Measurements from ENCODE around the gene UNC45A. TPM values are rescaled to one million over a fixed set of nuclear protein-coding genes. Genes with fewer than 3 reads are reported as not detected.

UNC45A gene
- total and polyA plus RNA-seq, 10 donors, result 32.2 to 59.5 (median 42.3) TPM

- intact Hi-C loops (cut with DNase I; ENCODE audit: low total_unique reads), result no loop called here
- TF ChIP-seq, protein P1, sequence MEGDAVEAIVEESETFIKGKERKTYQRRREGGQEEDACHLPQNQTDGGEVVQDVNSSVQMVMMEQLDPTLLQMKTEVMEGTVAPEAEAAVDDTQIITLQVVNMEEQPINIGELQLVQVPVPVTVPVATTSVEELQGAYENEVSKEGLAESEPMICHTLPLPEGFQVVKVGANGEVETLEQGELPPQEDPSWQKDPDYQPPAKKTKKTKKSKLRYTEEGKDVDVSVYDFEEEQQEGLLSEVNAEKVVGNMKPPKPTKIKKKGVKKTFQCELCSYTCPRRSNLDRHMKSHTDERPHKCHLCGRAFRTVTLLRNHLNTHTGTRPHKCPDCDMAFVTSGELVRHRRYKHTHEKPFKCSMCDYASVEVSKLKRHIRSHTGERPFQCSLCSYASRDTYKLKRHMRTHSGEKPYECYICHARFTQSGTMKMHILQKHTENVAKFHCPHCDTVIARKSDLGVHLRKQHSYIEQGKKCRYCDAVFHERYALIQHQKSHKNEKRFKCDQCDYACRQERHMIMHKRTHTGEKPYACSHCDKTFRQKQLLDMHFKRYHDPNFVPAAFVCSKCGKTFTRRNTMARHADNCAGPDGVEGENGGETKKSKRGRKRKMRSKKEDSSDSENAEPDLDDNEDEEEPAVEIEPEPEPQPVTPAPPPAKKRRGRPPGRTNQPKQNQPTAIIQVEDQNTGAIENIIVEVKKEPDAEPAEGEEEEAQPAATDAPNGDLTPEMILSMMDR (IDR thresholded peaks at IDR 0.05 in 8 of 11, conservative IDR thresholded peaks at IDR 0.05 in 3 of 11), result no peak
- TF ChIP-seq POLR2A (IDR thresholded peaks at IDR 0.05), result no peak
- no peak for TF ChIP-seq POLR2AphosphoS5 (IDR thresholded peaks at IDR 0.05)
- H3K27me3 ChIP-seq (replicated peaks in 1 of 7), result no peaks in the 10 kb centered on the region
- peaks cover 17 to 100% (median 98%) of the 10 kb centered on the region in 6 donors for H3K36me3 ChIP-seq
- H3K4me1 ChIP-seq, result peaks cover 0 to 81% (median 18%) of the 10 kb centered on the region in 6 donors
- no peaks in the 10 kb centered on the region for H3K9me3 ChIP-seq
- H3K27ac ChIP-seq, result peak overlapping the region in 3 of 8 donors; percentile 90 to 93 (median 91)
- 93 to 99% (median 95%) methylated on average over 7 of the region's 7 CpGs for WGBS, 5 donors
- H3K4me3 ChIP-seq, result no peak overlapping the region
- peak; percentile 62 for DNase-seq
These were observed 22.4 kb upstream of the UNC45A start for GRCh38 chr15:90912770-90913075.

DNA sequence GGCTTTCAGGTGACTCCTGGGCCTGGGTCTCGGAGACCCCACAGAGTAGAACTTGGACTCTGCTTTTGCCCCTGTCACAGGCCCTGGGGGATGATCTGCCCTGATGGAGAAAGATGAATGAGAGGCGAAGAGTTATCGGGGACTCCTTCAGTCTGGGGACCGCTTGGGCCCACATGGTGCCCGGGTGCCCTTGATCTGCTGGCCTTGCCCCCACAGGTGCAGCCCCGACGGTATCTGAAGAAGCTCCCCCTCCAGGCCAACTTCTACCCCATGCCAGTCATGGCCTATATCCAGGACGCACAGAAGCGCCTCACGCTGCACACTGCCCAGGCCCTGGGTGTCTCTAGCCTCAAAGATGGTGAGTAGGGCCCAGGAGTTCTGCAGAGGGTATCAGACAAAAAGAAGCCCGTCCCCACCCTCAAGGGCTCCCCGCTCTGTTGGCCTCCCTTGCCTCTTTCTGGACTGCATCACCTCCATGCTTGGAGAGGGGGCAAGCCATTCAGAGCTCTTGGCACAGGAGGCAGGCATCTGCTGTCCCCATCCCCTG lies 21.6 kb upstream of the UNC45A start:
- 84 to 96% (median 94%) methylated on average over 9 to 12 of the region's 12 CpGs for WGBS, 5 donors
- DNase-seq, result peak; percentile 64
- peaks cover 23 to 100% (median 98%) of the 10 kb centered on the region in 6 donors for H3K36me3 ChIP-seq
- peak overlapping the region in 7 of 8 donors; percentile 67 to 93 (median 79) for H3K27ac ChIP-seq
- H3K4me3 ChIP-seq, result peak overlapping the region in 1 of 8 donors; percentile 61
- H3K27me3 ChIP-seq (replicated peaks in 1 of 7), result no peaks in the 10 kb centered on the region
- no peaks in the 10 kb centered on the region for H3K9me3 ChIP-seq
- H3K4me1 ChIP-seq, result peaks cover 0 to 84% (median 18%) of the 10 kb centered on the region in 6 donors
- intact Hi-C loops (cut with DNase I; ENCODE audit: low total_unique reads), result no loop called here
- TF ChIP-seq POLR2A (IDR thresholded peaks at IDR 0.05) (no peak), POLR2AphosphoS5 (IDR thresholded peaks at IDR 0.05) (no peak)
- TF ChIP-seq, protein P1 (IDR thresholded peaks at IDR 0.05 in 8 of 11, conservative IDR thresholded peaks at IDR 0.05 in 3 of 11), result no peak

GRCh38 chr15:90914305-90915080 lies 20.6 kb upstream of the UNC45A start:
- Histone ChIP-seq H3K36me3 (peaks cover 24 to 100% (median 99%) of the 10 kb centered on the region in 6 donors), H3K27ac (peak overlapping the region in 7 of 8 donors; percentile 67 to 93 (median 79)), H3K27me3 (replicated peaks in 1 of 7) (no peaks in the 10 kb centered on the region), H3K4me1 (peaks cover 0 to 84% (median 18%) of the 10 kb centered on the region in 6 donors), H3K4me3 (peak overlapping the region in 1 of 8 donors; percentile 61), H3K9me3 (no peaks in the 10 kb centered on the region)
- peak; percentile 78 for DNase-seq
- intact Hi-C loops (cut with DNase I; ENCODE audit: low total_unique reads), result no loop called here
- WGBS, 5 donors, result 71 to 91% (median 78%) methylated on average over 19 to 22 of the region's 22 CpGs
- peak in 2 of 3 donors; percentile 23 to 68 for TF ChIP-seq POLR2AphosphoS5 (IDR thresholded peaks at IDR 0.05)
- TF ChIP-seq, protein P1 (IDR thresholded peaks at IDR 0.05 in 8 of 11, conservative IDR thresholded peaks at IDR 0.05 in 3 of 11), result no peak

DNA sequence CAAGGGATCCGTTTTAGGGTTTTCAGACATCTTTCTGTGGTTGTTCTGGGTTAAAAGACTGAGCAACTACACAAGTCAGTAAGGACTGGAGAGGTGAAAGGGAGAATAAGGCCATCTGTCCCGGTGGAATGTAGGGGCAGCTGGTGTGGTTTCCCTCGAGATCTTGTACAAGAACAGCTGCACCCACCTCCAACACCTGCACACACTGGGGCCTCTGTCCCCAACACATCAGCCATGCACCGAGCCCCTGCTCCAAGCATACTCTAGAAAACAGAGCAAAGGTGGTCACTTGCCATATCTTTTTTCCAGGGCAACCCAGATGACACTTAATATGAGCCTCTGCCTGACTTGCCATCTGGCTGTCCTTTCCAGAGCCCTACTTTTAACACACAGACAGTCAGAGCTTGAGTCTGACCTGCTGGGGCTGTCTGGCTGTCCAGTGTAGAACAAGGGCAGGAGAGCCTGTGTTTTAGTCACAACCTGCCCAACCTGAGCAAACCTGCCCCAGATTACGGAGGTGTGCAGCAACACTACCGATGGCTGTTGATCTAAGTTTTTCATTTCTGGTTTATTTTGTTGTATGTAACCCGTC lies 19.8 kb upstream of the UNC45A start:
- Histone ChIP-seq H3K27ac (peak overlapping the region in 7 of 8 donors; percentile 67 to 93 (median 79)), H3K27me3 (replicated peaks in 1 of 7) (no peaks in the 10 kb centered on the region), H3K36me3 (peaks cover 24 to 100% (median 99%) of the 10 kb centered on the region in 6 donors), H3K9me3 (no peaks in the 10 kb centered on the region), H3K4me1 (peaks cover 0 to 77% (median 16%) of the 10 kb centered on the region in 6 donors), H3K4me3 (peak overlapping the region in 2 of 8 donors; percentile 32 to 61)
- DNase-seq, result no peak
- intact Hi-C loops (cut with DNase I; ENCODE audit: low total_unique reads), result no loop called here
- no peak for TF ChIP-seq POLR2A (IDR thresholded peaks at IDR 0.05)
- TF ChIP-seq, protein P1 (IDR thresholded peaks at IDR 0.05 in 8 of 11, conservative IDR thresholded peaks at IDR 0.05 in 3 of 11), result no peak
- TF ChIP-seq POLR2AphosphoS5 (IDR thresholded peaks at IDR 0.05), result no peak
- 39 to 71% (median 46%) methylated on average over 7 of the region's 7 CpGs for WGBS, 5 donors
